Epithelial cell of esophagus (primary cell): ENCODE data around the gene GTF2F2.

Source experiments
- DNase-seq: peaks from one replicate; pipeline ENCODE4 v3.0.0; 2010; ENCODE audit warnings: low read depth
- H3K4me3 ChIP-seq: 2 replicates; pipeline ENCODE4 v1.5.1; 2011; ENCODE audit warnings: mild to moderate bottlenecking, low read length, control low read depth
- CTCF ChIP-seq: IDR thresholded peaks from 2 replicates; pipeline ENCODE4 v1.5.1; 2011; ENCODE audit warnings: low read depth, mild to moderate bottlenecking, low read length, control low read depth, inconsistent platforms; ENCODE audit not compliant: insufficient read depth; ENCODE audit errors: missing control alignments

GTF2F2 gene

GRCh38 chr13:45331123-45331619, 210.9 kb downstream of the GTF2F2 start:
- TF ChIP-seq CTCF: no peak
- no peak for DNase-seq
- H3K4me3 ChIP-seq: no peak overlapping the region

- TF ChIP-seq CTCF: no peak
- H3K4me3 ChIP-seq: no peak overlapping the region
- no peak for DNase-seq
These were observed 211.4 kb downstream of the GTF2F2 start for GRCh38 chr13:45331692-45332035.

GRCh38 chr13:45332036-45332830, 211.9 kb downstream of the GTF2F2 start:
- TF ChIP-seq CTCF: no peak
- no peak overlapping the region for H3K4me3 ChIP-seq
- DNase-seq: peak; percentile 86

GRCh38 chr13:45332831-45333219, 212.5 kb downstream of the GTF2F2 start:
- H3K4me3 ChIP-seq: no peak overlapping the region
- TF ChIP-seq CTCF: no peak

GRCh38 chr13:45333251-45333976, 213.1 kb downstream of the GTF2F2 start:
- H3K4me3 ChIP-seq: no peak overlapping the region
- no peak for TF ChIP-seq CTCF
- DNase-seq: no peak

More at GRCh38 chr13:45332831-45333219, 212.5 kb downstream of the GTF2F2 start:
- no peak for DNase-seq
